ENCODE results near the gene EDC4.

DNA sequence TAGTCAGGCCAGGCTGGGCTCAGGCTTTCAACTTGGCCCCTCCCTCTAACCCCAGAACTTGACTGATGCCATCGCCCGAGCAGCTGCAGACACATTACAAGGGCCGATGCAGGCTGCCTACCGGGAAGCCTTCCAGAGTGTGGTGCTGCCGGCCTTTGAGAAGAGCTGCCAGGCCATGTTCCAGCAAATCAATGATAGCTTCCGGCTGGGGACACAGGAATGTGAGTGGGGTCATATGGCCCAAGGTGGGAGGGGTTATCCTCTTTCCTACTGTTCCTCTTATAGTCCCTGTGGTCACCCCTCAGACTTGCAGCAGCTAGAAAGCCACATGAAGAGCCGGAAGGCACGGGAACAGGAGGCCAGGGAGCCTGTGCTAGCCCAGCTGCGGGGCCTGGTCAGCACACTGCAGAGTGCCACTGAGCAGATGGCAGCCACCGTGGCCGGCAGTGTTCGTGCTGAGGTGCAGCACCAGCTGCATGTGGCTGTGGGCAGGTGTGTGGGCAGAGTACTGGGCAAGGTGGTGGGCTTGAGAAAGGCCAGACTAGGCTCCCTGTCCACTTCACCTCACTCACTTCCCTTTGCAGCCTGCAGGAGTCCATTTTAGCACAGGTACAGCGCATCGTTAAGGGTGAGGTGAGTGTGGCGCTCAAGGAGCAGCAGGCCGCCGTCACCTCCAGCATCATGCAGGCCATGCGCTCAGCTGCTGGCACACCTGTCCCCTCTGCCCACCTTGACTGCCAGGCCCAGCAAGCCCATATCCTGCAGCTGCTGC is 9.7 kb downstream of the EDC4 start:
- TF ChIP-seq, protein P1, sequence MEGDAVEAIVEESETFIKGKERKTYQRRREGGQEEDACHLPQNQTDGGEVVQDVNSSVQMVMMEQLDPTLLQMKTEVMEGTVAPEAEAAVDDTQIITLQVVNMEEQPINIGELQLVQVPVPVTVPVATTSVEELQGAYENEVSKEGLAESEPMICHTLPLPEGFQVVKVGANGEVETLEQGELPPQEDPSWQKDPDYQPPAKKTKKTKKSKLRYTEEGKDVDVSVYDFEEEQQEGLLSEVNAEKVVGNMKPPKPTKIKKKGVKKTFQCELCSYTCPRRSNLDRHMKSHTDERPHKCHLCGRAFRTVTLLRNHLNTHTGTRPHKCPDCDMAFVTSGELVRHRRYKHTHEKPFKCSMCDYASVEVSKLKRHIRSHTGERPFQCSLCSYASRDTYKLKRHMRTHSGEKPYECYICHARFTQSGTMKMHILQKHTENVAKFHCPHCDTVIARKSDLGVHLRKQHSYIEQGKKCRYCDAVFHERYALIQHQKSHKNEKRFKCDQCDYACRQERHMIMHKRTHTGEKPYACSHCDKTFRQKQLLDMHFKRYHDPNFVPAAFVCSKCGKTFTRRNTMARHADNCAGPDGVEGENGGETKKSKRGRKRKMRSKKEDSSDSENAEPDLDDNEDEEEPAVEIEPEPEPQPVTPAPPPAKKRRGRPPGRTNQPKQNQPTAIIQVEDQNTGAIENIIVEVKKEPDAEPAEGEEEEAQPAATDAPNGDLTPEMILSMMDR (tag by site-specific recombination; IDR thresholded peaks at IDR 0.05) = no peak
- TF ChIP-seq ZFHX2 (tag by site-specific recombination; conservative IDR thresholded peaks at IDR 0.05) (no peak), HOXD13 (CRISPR knock-in tag; IDR thresholded peaks at IDR 0.05; ENCODE audit: borderline replicate concordance) (no peak), HOXA7 (CRISPR knock-in tag; IDR thresholded peaks at IDR 0.05; ENCODE audit: borderline replicate concordance) (no peak), PRDM1 (tag by site-specific recombination; IDR thresholded peaks at IDR 0.05) (no peak)
